Psoas muscle (tissue), 8 donors: ENCODE data around the gene AMN. TPM values are rescaled to one million over a fixed set of nuclear protein-coding genes. Genes with fewer than 3 reads are reported as not detected.
A peak's percentile ranks its signal among the peaks of the same experiment; 100 is the strongest.

Experiments
- ATAC-seq, 4 donors: fragments of 200-7000 bp; cut with Tn5 transposase; one replicate each; pipeline ENCODE4 v1.9.1; 2020; ENCODE audit warnings: moderate library complexity in 3 of 4, mild to moderate bottlenecking in 2 of 4
- DNase-seq, 2 donors: peaks; one replicate each; pipeline ENCODE4 v3.0.0-alpha.2; 2020
- H3K27ac ChIP-seq: fragments of 200-600 bp; one replicate; pipeline ENCODE4 v1.8.0; 2022
- H3K27me3 ChIP-seq, 3 donors: fragments of 200-600 bp in 1 of 3; one replicate each; pipeline versions ENCODE4 v1.6.1 to v1.8.0; 2013 to 2022; ENCODE audit warnings: low read length in 2 of 3, mild to moderate bottlenecking in 2 of 3, moderate library complexity in 1 of 3; ENCODE audit not compliant: insufficient read depth in 3 of 3
- H3K36me3 ChIP-seq, 2 donors: fragments of 200-600 bp in 1 of 2; one replicate each; pipeline versions ENCODE4 v1.6.1 to v1.8.0; 2013 to 2022; ENCODE audit warnings: low read depth in 1 of 2, mild to moderate bottlenecking in 1 of 2, moderate library complexity in 1 of 2; ENCODE audit not compliant: insufficient read depth in 1 of 2
- H3K4me1 ChIP-seq: fragments of 200-600 bp; one replicate; pipeline ENCODE4 v1.8.0; 2022
- H3K4me3 ChIP-seq: fragments of 200-600 bp; one replicate; pipeline ENCODE4 v1.8.0; 2022; ENCODE audit warnings: mild to moderate bottlenecking
- H3K9me3 ChIP-seq: fragments of 200-600 bp; one replicate; pipeline ENCODE4 v1.8.0; 2022
- CTCF ChIP-seq: fragments of 200-600 bp; IDR thresholded peaks from one replicate; pipeline ENCODE4 v1.8.0; 2022; ENCODE audit warnings: antibody characterized with exemption
- WGBS, 3 donors: extraction: QIAGEN DNeasy Blood & Tissue Kit; methylation state at CpG; one replicate each; pipeline versions ENCODE4 v1.1.6 to v1.1.7; 2013; 5-methylcytosine and 5-hydroxymethylcytosine counted together
- intact Hi-C, 2 donors: fragments of 100-400 bp; cut with DNase I; formaldehyde crosslinking; loops; one replicate each; pipeline versions ENCODE4 v1.11.0 to v1.14.2; 2022
- polyA plus RNA-seq, 3 donors: library from polyadenylated mRNA; stranded (reverse); fragments of 200-250 nt; gene quantifications; one replicate each; pipeline ENCODE4 v1.2.3, GENCODE V29; 2013
- total RNA-seq, 4 donors: library from RNA; stranded (reverse); fragmentation: NEBNext Ultra II Directional in 2 of 4; extraction: Animal tissue kit (Norgen Biotek cat#: 25700) in 2 of 4; gene quantifications; one replicate each; pipeline versions ENCODE4 v1.2.1 to v1.2.4, GENCODE V29; 2021 to 2023
- donor health status: healthy with polysubstance abuse.
- donor health status: DM: no; HTN: no; CAD: no; lungs with moderate emphysema.
- donor health status: Bipolar disorder and iron deficiency.
- donor health status: healthy.
- donor health status: DM: yes; HTN: yes; CAD: no.
- donor health status: DM: no; HTN: no; CAD: no.
- donor health status: DM: no; HTN: no; CAD: no.
- donor health status: DM: yes; HTN: yes; CAD: no.

AMN gene
- total and polyA plus RNA-seq, 7 donors = 0.18 to 0.19 (median 0.18) TPM; not detected in 4

- no peak for ATAC-seq
- no peaks in the 10 kb centered on the region for H3K27me3 ChIP-seq
- no peak for TF ChIP-seq CTCF
- intact Hi-C loops = no loop called here
- H3K4me3 ChIP-seq = no peak overlapping the region
- 93 to 94% (median 94%) methylated on average over 23 of the region's 23 CpGs for WGBS, 3 donors
- peaks cover 0 to 34% of the 10 kb centered on the region in 2 donors for H3K36me3 ChIP-seq
- no peaks in the 10 kb centered on the region for H3K9me3 ChIP-seq
- H3K4me1 ChIP-seq = no peaks in the 10 kb centered on the region
- H3K27ac ChIP-seq = no peak overlapping the region
- DNase-seq = peak in 1 of 2 donors; percentile 46
These were observed 14.3 kb upstream of the AMN start for GRCh38 chr14:102907980-102908730.

GRCh38 chr14:102908766-102909455, 13.6 kb upstream of the AMN start:
- Histone ChIP-seq H3K4me3 (no peak overlapping the region), H3K27me3 (no peaks in the 10 kb centered on the region), H3K36me3 (peaks cover 0 to 26% of the 10 kb centered on the region in 2 donors), H3K4me1 (no peaks in the 10 kb centered on the region), H3K27ac (no peak overlapping the region), H3K9me3 (no peaks in the 10 kb centered on the region)
- intact Hi-C loops = no loop called here
- TF ChIP-seq CTCF = no peak
- 94 to 95% (median 94%) methylated on average over 29 of the region's 29 CpGs for WGBS, 3 donors
- peak in 1 of 2 donors; percentile 33 for DNase-seq
- no peak for ATAC-seq

- DNase-seq (peak in 1 of 2 donors; percentile 46), ATAC-seq (no peak)
- H3K4me1 ChIP-seq = no peaks in the 10 kb centered on the region
- intact Hi-C loops = no loop called here
- H3K27ac ChIP-seq = no peak overlapping the region
- TF ChIP-seq CTCF = no peak
- peaks cover 0 to 22% of the 10 kb centered on the region in 2 donors for H3K36me3 ChIP-seq
- H3K27me3 ChIP-seq = no peaks in the 10 kb centered on the region
- WGBS, 3 donors = 80 to 86% (median 81%) methylated on average over 10 of the region's 10 CpGs
- H3K4me3 ChIP-seq = no peak overlapping the region
- H3K9me3 ChIP-seq = no peaks in the 10 kb centered on the region
These were observed 13.0 kb upstream of the AMN start for GRCh38 chr14:102909462-102909861.

- DNase-seq = no peak
- intact Hi-C loops = loop anchor here (10.0 kb wide), 2 partner anchors 135 to 385 kb away; partner anchors contain the start of gene TRAF3 (in 1 of the 2)
These were observed 12.6 kb upstream of the AMN start for GRCh38 chr14:102909911-102910310.

More at GRCh38 chr14:102909911-102910310, 12.6 kb upstream of the AMN start:
- no peak for ATAC-seq
- no peak overlapping the region for H3K27ac ChIP-seq
- H3K36me3 ChIP-seq = peaks cover 0 to 22% of the 10 kb centered on the region in 2 donors
- no peaks in the 10 kb centered on the region for H3K27me3 ChIP-seq
- no peaks in the 10 kb centered on the region for H3K9me3 ChIP-seq
- H3K4me1 ChIP-seq = no peaks in the 10 kb centered on the region
- no peak for TF ChIP-seq CTCF
- no peak overlapping the region for H3K4me3 ChIP-seq
- WGBS, 3 donors = 77 to 82% (median 79%) methylated on average over 10 of the region's 10 CpGs
